ENCODE results near the gene TTLL11. TPM values are rescaled to one million over a fixed set of nuclear protein-coding genes. Genes with fewer than 3 reads are reported as not detected.

The TTLL11 gene
- polyA plus RNA-seq, 1 donor: 30.4 TPM

DNA sequence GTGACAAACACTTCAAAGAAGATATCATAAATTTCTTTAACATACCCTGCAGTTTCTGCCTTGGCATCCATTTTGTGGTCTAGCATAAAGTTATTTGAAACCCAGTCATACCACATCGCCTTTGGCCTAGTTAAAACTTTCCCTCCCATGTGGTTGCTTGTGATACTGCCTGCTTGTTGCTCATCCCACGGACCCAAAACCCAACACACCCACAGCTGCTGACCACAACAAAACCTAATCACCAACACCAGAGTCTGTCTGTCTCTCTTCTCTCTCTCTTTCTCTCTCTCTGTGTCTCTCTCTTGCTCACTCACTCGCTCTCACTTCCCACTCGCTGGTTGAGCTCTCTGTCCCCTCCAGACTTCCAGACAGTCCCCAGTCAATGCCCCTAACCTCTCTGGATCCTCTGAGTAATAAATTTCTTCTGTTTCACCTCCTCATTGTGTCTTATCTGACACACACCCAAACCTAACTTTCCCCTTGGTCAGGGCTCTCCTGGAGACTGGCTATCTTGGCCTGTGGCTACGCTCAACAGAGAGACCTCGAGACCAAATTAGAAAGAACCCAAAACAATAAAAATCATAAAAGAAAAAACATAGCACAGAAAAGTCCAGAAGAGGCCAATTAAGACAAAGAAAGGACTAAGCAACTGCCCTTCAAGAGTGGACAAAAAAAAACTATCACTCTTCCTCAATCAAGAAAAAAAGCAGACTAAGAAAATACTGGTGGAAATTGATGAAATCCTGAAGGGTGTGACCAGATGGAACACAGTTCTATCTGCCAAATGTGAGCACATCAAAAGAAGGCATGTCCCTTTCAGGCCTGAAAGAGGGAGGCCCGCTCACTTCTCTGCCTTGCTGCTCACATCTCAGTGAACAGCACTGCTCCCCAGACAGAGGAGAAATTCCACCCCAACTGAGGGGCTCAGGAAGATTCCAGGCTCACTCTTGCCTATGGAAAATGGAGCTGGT is 41.5 kb downstream of the TTLL11 start:
- no peak for DNase-seq (ENCODE audit: low read depth)

GRCh38 chr9:122050167-122050566 is 42.9 kb downstream of the TTLL11 start:
- no peak for DNase-seq (ENCODE audit: low read depth)

GRCh38 chr9:122042056-122042455 is 51.1 kb downstream of the TTLL11 start:
- DNase-seq (ENCODE audit: low read depth): no peak

- no peak for DNase-seq (ENCODE audit: low read depth)
Measured at GRCh38 chr9:122040561-122041242, 52.4 kb downstream of the TTLL11 start.

DNA sequence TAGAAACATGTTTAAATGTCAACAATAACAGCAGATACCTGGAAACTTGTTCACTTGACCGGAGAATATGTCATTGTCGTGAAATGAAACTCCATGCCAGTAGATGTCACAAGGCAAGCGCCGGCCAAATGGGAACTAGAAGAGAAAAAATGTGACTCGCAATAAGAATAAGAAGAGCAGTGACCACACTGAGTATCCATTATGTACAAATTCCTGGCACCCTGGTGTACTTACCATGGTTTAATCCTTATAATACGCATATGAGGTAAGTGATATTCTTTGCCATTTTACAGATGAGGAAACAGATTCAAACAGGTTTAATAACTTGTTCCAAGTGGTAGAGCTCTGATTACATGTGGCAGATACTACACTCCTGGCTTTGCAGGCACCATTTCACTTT is 53.9 kb downstream of the TTLL11 start:
- DNase-seq (ENCODE audit: low read depth): no peak

DNA sequence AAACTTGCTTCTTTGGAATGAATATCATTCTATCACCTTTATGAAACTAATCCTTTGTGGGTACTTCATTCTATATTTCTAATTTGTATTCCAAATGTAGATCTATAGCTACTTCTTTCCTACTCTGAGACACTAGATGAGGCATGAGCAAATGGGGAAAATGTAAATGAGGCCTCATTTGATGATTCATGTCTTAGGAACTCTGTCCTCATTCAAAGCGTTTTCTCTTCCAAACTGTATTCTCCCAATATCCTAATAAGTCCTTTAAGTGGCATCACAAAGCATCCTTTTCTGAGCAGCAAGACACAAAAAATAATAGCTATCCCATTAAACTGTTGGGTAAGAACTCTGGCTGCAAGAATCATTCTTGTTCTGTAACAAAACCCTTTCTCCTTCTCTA is 56.1 kb downstream of the TTLL11 start:
- DNase-seq (ENCODE audit: low read depth): no peak

DNA sequence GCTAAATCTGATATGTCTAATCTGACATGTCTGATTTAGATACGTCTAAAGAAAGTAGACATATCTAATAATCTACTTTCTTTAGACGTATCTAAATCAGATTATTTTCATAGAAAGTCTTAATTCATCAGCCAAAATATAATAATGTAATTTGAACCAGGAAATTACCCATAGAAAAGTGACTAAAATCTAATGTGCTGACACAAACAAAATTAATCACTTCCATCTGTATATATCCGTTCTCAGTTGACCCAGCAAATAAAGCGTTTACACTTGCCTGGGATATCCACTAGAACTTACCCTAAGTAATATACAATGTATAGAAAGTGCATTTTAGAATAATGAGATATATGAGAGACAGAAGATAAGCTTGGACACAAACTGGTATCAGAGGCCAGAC is 56.7 kb downstream of the TTLL11 start:
- no peak for DNase-seq (ENCODE audit: low read depth)

DNA sequence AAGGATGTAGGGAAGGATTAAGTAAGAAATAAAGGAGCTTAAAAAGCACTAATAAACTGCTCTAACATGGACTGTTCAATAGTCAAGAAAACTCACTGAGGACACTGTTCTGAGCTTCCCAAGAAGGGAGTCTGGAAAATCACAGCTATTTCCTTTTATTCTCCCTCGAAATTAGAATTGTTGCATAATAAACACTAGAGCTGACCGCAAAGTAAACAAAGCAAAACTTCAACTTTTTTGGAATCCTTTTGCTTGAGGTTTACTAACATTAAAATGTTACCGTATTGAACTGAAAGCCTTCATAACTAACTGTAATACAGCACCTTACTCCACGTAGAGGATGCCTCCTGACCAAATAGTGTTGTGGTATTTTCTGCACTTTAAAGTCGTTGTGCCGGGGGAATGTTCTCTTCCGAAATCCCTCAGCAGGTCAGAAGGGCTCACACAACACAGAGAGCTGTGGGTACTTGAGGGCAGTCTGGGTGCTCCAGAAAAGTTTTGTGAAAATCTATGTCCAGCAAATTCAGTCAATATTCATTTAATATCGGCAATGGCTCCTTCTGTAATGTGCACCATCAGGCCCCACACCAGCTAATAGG is 59.2 kb downstream of the TTLL11 start:
- no peak for DNase-seq (ENCODE audit: low read depth)

GRCh38 chr9:122032346-122032745 is 60.8 kb downstream of the TTLL11 start:
- no peak for DNase-seq (ENCODE audit: low read depth)

DNA sequence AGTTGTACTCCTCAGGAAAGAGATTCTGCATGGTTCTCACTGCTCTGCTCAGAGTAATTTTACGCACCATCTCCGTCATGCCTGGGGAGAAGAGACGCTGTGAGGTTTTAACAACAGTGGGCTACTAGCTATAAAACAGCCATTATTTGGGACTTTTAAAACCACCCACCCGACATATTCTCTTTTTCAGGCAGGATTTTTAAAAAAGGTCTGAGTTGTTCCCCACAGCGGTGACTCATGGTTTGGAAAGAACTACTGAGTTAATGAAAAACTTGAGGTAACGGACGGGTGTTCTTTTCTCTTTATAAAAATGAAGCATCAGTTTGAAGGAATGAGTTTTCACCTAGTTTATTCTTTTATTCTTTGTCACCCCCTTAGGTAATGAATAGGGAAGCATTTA is 61.3 kb downstream of the TTLL11 start:
- DNase-seq (ENCODE audit: low read depth): no peak

- no peak for DNase-seq (ENCODE audit: low read depth)
Measured at GRCh38 chr9:122031157-122031556, 62.0 kb downstream of the TTLL11 start.

DNA sequence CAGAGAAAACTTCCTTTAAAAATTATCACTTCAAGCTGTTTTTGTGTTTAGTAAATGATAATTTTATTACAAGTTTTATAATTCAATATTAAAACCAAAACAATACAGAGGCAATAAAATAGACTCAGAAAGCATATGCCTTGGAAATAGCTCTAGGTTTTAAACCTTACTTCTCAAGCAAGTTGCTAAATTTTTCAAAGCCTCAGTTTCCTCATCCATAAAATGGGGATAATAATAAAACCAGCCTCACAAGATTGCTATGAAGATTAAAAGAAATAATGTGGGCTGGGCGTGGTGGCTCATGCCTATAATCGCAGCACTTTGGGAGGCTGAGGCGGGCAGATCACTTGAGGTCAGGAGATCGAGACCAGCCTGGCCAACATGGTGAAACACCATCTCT is 62.8 kb downstream of the TTLL11 start:
- no peak for DNase-seq (ENCODE audit: low read depth)

- no peak for DNase-seq (ENCODE audit: low read depth)
Measured at GRCh38 chr9:122029898-122030297, 63.2 kb downstream of the TTLL11 start.

- no peak for DNase-seq (ENCODE audit: low read depth)
Measured at GRCh38 chr9:122028089-122028488, 65.0 kb downstream of the TTLL11 start.

DNA sequence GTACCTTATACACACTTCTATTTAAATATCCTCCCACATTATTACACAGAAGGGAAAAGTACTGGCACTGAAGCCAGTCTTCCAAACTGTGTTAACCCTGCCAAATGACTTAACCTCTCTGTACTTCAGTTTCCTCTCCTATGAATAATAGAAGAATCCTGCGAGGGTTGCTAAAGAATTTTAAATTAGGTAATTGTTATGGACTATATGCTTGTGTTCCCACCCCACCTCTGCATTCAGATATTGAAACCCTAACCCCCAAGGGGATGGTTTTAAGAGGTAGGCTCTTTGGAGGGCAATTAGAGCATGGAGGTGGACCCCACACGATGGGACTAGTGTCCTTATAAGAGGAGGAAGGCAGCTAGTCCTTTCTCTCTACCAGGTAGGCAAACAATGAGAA is 72.7 kb downstream of the TTLL11 start:
- no peak for DNase-seq (ENCODE audit: low read depth)

GRCh38 chr9:122016744-122017143 is 76.4 kb downstream of the TTLL11 start:
- DNase-seq (ENCODE audit: low read depth): no peak

GRCh38 chr9:122016309-122016708 is 76.8 kb downstream of the TTLL11 start:
- DNase-seq (ENCODE audit: low read depth): no peak

GRCh38 chr9:122015170-122015821 is 77.8 kb downstream of the TTLL11 start:
- no peak for DNase-seq (ENCODE audit: low read depth)

GRCh38 chr9:122011818-122012498 is 81.2 kb downstream of the TTLL11 start:
- DNase-seq (ENCODE audit: low read depth): no peak

DNA sequence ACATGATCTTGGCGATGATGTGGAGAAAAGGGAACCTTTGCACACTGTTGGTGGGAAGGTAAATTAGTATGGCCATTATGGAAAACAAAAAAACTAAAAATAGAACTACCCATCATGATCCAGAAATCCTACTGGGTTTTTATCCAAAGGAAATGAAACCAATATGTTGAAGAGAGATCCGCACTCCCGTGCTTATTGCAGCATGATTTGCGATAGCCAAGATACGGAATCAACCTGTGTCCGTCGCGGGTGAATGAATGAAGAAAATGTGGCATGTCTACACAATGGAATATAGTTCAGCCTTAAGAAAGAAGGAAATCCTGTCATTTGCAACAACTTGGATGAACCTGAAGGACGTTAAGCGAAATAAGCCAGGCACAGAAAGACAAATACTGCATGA is 84.5 kb downstream of the TTLL11 start:
- no peak for DNase-seq (ENCODE audit: low read depth)

DNA sequence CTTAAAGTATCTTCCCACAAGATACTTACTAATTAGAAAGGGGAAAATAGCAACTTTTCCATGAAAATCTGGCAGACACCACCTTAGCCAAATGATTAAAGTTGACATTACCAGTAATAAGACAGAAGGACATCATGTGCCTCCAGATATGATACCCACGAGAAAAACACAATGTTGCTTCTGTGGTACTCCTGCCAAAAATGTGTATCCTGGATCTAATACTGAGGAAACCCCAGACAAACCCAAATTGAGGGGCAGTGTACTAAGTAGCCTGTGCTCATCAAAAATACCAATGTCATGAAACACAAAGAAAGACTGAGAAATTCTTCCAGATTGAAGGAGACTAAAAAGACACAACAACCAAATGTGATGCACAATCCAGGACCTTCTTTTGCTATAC is 85.3 kb downstream of the TTLL11 start:
- no peak for DNase-seq (ENCODE audit: low read depth)

GRCh38 chr9:122005597-122005996 is 87.5 kb downstream of the TTLL11 start:
- DNase-seq (ENCODE audit: low read depth): no peak

Data from forelimb muscle (tissue), 1 donor.